Cardiac muscle cell (in vitro differentiated cells and primary cell): ENCODE results near the gene SPOP. TPM values are rescaled to one million over a fixed set of nuclear protein-coding genes. Genes with fewer than 3 reads are reported as not detected.

Source experiments
- DNase-seq, 2 donors: peaks; one replicate each; pipeline versions ENCODE4 v3.0.0 to v3.0.0-alpha.2; 2010 to 2017; ENCODE audit warnings: low read depth in 1 of 2, low spot score in 1 of 2
- H3K27ac ChIP-seq: fragments of 200-600 bp; sonication (generic); 2 replicates; pipeline ENCODE4 v1.5.1; 2016
- H3K27me3 ChIP-seq: fragments of 200-600 bp; sonication (generic); 2 replicates; pipeline ENCODE4 v1.6.0; 2016; ENCODE audit warnings: control low read depth
- H3K36me3 ChIP-seq: fragments of 200-600 bp; sonication (generic); 2 replicates; pipeline ENCODE4 v1.5.1; 2016; ENCODE audit warnings: control low read depth
- H3K4me1 ChIP-seq: fragments of 200-600 bp; sonication (generic); 2 replicates; pipeline ENCODE4 v1.8.1; 2017; ENCODE audit warnings: low read depth, mild to moderate bottlenecking, mixed run types
- H3K4me3 ChIP-seq: fragments of 200-600 bp; sonication (generic); 2 replicates; pipeline ENCODE4 v1.5.1; 2016; ENCODE audit warnings: mild to moderate bottlenecking
- H3K9me3 ChIP-seq: fragments of 200-600 bp; sonication (generic); 2 replicates; pipeline ENCODE4 v1.5.1; 2017; ENCODE audit warnings: low read depth, mild to moderate bottlenecking, control low read depth
- polyA plus RNA-seq: library from polyadenylated mRNA; unstranded; fragments of >200 nt; fragmentation: Nextera tagmentation; extraction: Ambion mirVana; gene quantifications from 2 replicates; pipeline ENCODE4 v1.2.1, GENCODE V29; 2016
- total RNA-seq: library from RNA; depleted of rRNA; stranded (reverse); fragments of >200 nt; gene quantifications from 2 replicates; pipeline ENCODE4 v1.2.3, GENCODE V29; 2016
- TF ChIP-seq, protein P1 (sequence below): IDR thresholded peaks from 2 replicates; pipeline ENCODE4 v1.5.1; 2012; ENCODE audit warnings: low read depth, mild to moderate bottlenecking, low read length

Gene SPOP
- total and polyA plus RNA-seq, 2 experiments from 2014 or later: 54.4 to 111 TPM

DNA sequence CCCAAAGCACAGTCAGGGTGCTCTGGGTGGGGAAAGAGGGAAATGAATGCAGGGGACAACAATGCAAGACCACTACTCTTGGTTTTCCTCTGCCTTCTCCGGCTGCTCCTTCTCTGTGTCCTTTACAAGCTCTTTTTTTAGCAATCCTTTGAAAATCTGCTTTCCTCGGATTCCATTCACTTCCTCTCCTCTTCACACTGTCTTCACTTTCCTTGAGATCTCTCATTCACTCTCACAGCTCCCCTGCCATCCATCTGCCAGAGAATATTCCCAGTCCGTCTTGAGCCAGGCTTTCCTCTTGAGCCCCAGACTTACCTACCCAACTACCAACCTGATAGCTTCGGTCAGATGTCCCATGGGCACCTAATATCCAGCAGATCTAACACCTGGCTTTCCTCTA lies 11.0 kb upstream of the SPOP start:
- Histone ChIP-seq H3K4me3 (no peak overlapping the region), H3K27ac (peak overlapping the region; percentile 99), H3K36me3 (peaks cover 4% of the 10 kb centered on the region), H3K4me1 (peaks cover 29% of the 10 kb centered on the region), H3K9me3 (no peaks in the 10 kb centered on the region), H3K27me3 (no peaks in the 10 kb centered on the region)
- TF ChIP-seq, protein P1, sequence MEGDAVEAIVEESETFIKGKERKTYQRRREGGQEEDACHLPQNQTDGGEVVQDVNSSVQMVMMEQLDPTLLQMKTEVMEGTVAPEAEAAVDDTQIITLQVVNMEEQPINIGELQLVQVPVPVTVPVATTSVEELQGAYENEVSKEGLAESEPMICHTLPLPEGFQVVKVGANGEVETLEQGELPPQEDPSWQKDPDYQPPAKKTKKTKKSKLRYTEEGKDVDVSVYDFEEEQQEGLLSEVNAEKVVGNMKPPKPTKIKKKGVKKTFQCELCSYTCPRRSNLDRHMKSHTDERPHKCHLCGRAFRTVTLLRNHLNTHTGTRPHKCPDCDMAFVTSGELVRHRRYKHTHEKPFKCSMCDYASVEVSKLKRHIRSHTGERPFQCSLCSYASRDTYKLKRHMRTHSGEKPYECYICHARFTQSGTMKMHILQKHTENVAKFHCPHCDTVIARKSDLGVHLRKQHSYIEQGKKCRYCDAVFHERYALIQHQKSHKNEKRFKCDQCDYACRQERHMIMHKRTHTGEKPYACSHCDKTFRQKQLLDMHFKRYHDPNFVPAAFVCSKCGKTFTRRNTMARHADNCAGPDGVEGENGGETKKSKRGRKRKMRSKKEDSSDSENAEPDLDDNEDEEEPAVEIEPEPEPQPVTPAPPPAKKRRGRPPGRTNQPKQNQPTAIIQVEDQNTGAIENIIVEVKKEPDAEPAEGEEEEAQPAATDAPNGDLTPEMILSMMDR: no peak
- no peak for DNase-seq

GRCh38 chr17:49687878-49688491 lies 10.1 kb upstream of the SPOP start:
- TF ChIP-seq, protein P1: no peak
- peak in 1 of 2 donors; percentile 86 for DNase-seq
- peak overlapping the region; percentile 99 for H3K27ac ChIP-seq
- no peaks in the 10 kb centered on the region for H3K9me3 ChIP-seq
- peaks cover 4% of the 10 kb centered on the region for H3K36me3 ChIP-seq
- H3K4me1 ChIP-seq: peaks cover 29% of the 10 kb centered on the region
- no peak overlapping the region for H3K4me3 ChIP-seq
- H3K27me3 ChIP-seq: no peaks in the 10 kb centered on the region

DNA sequence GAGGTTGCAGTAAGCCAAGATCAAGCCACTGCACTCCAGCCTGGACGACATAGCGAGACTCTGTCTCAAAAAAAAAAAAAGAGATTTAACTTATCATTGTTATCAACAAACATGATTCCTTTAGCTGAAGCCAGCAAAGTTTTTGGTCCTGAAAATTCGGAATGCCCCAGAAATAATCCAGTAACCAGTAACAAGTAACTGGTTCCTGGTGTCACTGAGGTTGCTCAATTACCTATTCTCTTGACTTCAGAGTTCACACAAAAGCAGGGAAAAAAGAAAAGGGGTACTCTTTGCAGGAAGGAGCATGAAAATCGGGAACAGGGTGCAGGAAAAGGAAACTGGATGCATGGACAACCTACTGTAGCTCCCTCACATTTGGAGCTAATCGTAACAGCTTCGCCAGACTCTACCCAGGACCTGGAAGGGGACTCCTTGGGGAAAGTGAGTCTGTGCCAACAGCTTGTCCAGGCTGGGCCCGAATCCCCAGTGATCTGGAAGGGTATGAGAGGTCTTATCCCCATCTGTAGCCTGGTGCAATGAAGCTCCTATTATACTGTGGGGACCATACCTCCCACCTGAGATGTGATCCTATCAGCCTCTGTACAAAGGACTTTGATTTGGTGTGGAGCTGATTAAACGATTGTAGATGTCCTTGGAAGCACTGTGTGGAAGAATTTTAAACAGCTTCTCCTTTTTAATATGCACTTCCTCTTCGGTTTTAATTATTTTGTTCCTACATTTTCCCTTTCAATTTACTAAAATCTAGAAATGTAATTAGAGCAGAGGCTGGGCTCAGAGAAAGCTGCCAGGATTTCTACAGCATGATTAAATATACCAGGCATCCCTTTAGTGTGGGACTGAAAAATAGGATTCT lies 3.4 kb upstream of the SPOP start:
- Histone ChIP-seq H3K36me3 (no peaks in the 10 kb centered on the region), H3K9me3 (no peaks in the 10 kb centered on the region), H3K27me3 (no peaks in the 10 kb centered on the region), H3K4me1 (peaks cover 7% of the 10 kb centered on the region), H3K4me3 (no peak overlapping the region), H3K27ac (no peak overlapping the region)
- TF ChIP-seq, protein P1: no peak
- no peak for DNase-seq

- Histone ChIP-seq H3K27me3 (no peaks in the 10 kb centered on the region), H3K4me1 (peaks cover 17% of the 10 kb centered on the region), H3K4me3 (no peak overlapping the region), H3K27ac (no peak overlapping the region), H3K36me3 (no peaks in the 10 kb centered on the region), H3K9me3 (no peaks in the 10 kb centered on the region)
- DNase-seq: no peak
- TF ChIP-seq, protein P1: no peak
Observed at GRCh38 chr17:49680314-49680713, 2.4 kb upstream of the SPOP start.

GRCh38 chr17:49677134-49677932 lies 564 bp downstream of the SPOP start:
- Histone ChIP-seq H3K4me3 (peak overlapping the region; percentile 64), H3K27me3 (no peaks in the 10 kb centered on the region), H3K36me3 (no peaks in the 10 kb centered on the region), H3K4me1 (peaks cover 30% of the 10 kb centered on the region), H3K27ac (peak overlapping the region; percentile 98), H3K9me3 (no peaks in the 10 kb centered on the region)
- TF ChIP-seq, protein P1: no peak
- peak; percentile 96 to 97 for DNase-seq
